WTC11 (cell line): Measurements from ENCODE around the gene LARP4B.

Experiments used
- ATF2 ChIP-seq: sonication (generic); formaldehyde crosslinking; IDR thresholded peaks from 2 replicates; pipeline ENCODE4 v1.8.1; 2022; ENCODE audit warnings: low read depth, missing genetic modification reagents, borderline replicate concordance
- HMGXB4 ChIP-seq: sonication (generic); formaldehyde crosslinking; IDR thresholded peaks from 2 replicates; pipeline ENCODE4 v1.8.1; 2023; ENCODE audit warnings: mild to moderate bottlenecking, moderate library complexity, missing genetic modification reagents
- SMAD3 ChIP-seq: sonication (generic); formaldehyde crosslinking; IDR thresholded peaks from 2 replicates; pipeline ENCODE4 v1.8.0; 2022; ENCODE audit warnings: missing genetic modification reagents, mild to moderate bottlenecking, borderline replicate concordance
- TEAD4 ChIP-seq: sonication (generic); formaldehyde crosslinking; IDR thresholded peaks from 2 replicates; pipeline ENCODE4 v1.8.0; 2022; ENCODE audit warnings: mild to moderate bottlenecking, missing genetic modification reagents
- ZBTB21 ChIP-seq: sonication (generic); formaldehyde crosslinking; IDR thresholded peaks from 2 replicates; pipeline ENCODE4 v1.8.1; 2023; ENCODE audit warnings: mild to moderate bottlenecking, missing genetic modification reagents, borderline replicate concordance
- TF ChIP-seq, protein P1 (sequence below): sonication (generic); formaldehyde crosslinking; IDR thresholded peaks from 2 replicates; pipeline ENCODE4 v1.8.1; 2023; ENCODE audit warnings: mild to moderate bottlenecking, missing genetic modification reagents, borderline replicate concordance
- TF ChIP-seq, protein P2 (sequence below): fragments of 200-600 bp; IDR thresholded peaks from 2 replicates; pipeline ENCODE4 v1.8.0; 2022; ENCODE audit warnings: antibody characterized with exemption
- TF ChIP-seq, protein P3 (sequence below): sonication (generic); formaldehyde crosslinking; IDR thresholded peaks from 2 replicates; pipeline ENCODE4 v1.8.1; 2023; ENCODE audit warnings: mild to moderate bottlenecking, missing genetic modification reagents, moderate library complexity

DNA sequence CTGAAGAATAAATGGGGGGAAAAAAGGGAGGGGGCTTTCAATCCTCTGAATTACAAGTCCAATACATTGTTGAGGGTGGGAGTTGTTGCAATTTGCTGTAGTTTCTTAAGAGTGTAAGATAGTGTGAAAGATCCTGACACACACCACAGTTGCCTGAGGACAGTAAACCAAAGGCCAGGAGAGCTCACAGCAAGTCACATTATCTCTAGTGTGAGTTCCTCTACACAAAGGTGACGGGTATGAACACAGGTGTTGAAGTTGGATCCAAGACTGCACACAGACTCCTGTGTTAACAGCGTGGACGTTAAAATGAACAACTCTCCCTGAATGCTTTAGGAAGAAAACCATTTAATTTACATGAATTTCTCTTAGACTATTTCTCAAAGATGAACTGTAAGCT is 12.0 kb downstream of the LARP4B start:
- TF ChIP-seq, protein P1, sequence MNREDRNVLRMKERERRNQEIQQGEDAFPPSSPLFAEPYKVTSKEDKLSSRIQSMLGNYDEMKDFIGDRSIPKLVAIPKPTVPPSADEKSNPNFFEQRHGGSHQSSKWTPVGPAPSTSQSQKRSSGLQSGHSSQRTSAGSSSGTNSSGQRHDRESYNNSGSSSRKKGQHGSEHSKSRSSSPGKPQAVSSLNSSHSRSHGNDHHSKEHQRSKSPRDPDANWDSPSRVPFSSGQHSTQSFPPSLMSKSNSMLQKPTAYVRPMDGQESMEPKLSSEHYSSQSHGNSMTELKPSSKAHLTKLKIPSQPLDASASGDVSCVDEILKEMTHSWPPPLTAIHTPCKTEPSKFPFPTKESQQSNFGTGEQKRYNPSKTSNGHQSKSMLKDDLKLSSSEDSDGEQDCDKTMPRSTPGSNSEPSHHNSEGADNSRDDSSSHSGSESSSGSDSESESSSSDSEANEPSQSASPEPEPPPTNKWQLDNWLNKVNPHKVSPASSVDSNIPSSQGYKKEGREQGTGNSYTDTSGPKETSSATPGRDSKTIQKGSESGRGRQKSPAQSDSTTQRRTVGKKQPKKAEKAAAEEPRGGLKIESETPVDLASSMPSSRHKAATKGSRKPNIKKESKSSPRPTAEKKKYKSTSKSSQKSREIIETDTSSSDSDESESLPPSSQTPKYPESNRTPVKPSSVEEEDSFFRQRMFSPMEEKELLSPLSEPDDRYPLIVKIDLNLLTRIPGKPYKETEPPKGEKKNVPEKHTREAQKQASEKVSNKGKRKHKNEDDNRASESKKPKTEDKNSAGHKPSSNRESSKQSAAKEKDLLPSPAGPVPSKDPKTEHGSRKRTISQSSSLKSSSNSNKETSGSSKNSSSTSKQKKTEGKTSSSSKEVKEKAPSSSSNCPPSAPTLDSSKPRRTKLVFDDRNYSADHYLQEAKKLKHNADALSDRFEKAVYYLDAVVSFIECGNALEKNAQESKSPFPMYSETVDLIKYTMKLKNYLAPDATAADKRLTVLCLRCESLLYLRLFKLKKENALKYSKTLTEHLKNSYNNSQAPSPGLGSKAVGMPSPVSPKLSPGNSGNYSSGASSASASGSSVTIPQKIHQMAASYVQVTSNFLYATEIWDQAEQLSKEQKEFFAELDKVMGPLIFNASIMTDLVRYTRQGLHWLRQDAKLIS = no peak
- TF ChIP-seq, protein P2, sequence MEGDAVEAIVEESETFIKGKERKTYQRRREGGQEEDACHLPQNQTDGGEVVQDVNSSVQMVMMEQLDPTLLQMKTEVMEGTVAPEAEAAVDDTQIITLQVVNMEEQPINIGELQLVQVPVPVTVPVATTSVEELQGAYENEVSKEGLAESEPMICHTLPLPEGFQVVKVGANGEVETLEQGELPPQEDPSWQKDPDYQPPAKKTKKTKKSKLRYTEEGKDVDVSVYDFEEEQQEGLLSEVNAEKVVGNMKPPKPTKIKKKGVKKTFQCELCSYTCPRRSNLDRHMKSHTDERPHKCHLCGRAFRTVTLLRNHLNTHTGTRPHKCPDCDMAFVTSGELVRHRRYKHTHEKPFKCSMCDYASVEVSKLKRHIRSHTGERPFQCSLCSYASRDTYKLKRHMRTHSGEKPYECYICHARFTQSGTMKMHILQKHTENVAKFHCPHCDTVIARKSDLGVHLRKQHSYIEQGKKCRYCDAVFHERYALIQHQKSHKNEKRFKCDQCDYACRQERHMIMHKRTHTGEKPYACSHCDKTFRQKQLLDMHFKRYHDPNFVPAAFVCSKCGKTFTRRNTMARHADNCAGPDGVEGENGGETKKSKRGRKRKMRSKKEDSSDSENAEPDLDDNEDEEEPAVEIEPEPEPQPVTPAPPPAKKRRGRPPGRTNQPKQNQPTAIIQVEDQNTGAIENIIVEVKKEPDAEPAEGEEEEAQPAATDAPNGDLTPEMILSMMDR = no peak
- no peak for TF ChIP-seq HMGXB4 (CRISPR knock-in tag)
- TF ChIP-seq SMAD3 (CRISPR knock-in tag) = no peak
- no peak for TF ChIP-seq ATF2 (CRISPR knock-in tag)
- TF ChIP-seq, protein P3, sequence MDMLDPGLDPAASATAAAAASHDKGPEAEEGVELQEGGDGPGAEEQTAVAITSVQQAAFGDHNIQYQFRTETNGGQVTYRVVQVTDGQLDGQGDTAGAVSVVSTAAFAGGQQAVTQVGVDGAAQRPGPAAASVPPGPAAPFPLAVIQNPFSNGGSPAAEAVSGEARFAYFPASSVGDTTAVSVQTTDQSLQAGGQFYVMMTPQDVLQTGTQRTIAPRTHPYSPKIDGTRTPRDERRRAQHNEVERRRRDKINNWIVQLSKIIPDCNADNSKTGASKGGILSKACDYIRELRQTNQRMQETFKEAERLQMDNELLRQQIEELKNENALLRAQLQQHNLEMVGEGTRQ (CRISPR knock-in tag) = no peak
- TF ChIP-seq ZBTB21 (CRISPR knock-in tag) = no peak
- TF ChIP-seq TEAD4 = no peak
